ENCODE measurements around the gene SUGT1.

Gene SUGT1

DNA sequence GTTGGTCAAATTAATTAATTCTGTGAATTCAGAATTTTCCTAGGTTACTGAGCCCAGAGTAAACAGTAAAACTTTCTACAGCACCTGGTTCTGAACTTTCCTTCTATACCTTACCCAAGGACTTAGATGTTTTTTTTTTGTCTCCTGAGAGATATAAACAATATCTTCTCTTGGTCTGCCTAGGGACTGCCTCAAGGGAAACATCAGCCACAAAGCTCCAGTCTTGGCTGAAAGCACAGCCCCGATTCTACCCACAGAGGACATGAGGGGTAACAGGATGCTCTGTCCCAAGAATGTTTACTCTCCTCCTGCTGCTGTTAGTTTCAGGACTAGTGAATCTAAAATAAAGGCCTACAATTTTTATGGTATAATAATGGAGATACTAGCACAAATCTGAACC, 72.7 kb downstream of the SUGT1 start:
- no peak overlapping the region for H3K27ac ChIP-seq

GRCh38 chr13:52726258-52726657, 73.6 kb downstream of the SUGT1 start:
- H3K27ac ChIP-seq = no peak overlapping the region
- no peak for TF ChIP-seq CTCF (conservative IDR thresholded peaks at IDR 0.05)
- TF ChIP-seq ZFX (IDR thresholded peaks at IDR 0.05) = no peak

More for the DNA sequence above, 72.7 kb downstream of the SUGT1 start:
- TF ChIP-seq CTCF (conservative IDR thresholded peaks at IDR 0.05) (no peak), ZFX (IDR thresholded peaks at IDR 0.05) (no peak)

DNA sequence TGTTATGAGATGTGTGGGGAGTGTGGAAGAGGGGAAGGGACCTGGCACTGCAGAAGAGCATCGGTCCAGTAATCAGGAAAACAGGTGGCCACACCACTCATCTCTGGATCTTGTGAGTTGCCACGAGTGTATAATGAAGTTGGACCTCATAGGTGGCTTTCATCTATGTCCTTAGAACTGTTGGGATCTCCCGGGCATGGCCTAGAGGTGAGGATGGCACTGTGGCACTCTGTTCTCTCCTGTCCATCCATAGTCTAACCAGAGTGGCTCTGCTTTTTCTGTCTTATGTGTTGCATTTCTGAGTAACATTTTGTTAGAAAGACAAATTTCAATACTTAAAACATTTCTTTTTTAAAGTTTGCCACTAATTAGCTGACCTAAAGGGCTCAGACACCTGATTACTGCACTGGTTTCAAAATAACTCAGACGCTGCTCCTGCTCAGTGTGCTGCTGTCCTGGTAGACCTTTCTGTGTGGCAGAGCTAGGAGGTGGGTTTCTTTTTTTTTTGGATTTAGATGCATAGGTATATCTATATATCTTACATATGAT, 81.5 kb downstream of the SUGT1 start:
- TF ChIP-seq ZFX (IDR thresholded peaks at IDR 0.05) (no peak), CTCF (conservative IDR thresholded peaks at IDR 0.05) (no peak)
- no peak overlapping the region for H3K27ac ChIP-seq

- no peak overlapping the region for H3K27ac ChIP-seq
- TF ChIP-seq CTCF (conservative IDR thresholded peaks at IDR 0.05) = no peak
- no peak for TF ChIP-seq ZFX (IDR thresholded peaks at IDR 0.05)
These were observed 84.3 kb downstream of the SUGT1 start for GRCh38 chr13:52736891-52737290.

DNA sequence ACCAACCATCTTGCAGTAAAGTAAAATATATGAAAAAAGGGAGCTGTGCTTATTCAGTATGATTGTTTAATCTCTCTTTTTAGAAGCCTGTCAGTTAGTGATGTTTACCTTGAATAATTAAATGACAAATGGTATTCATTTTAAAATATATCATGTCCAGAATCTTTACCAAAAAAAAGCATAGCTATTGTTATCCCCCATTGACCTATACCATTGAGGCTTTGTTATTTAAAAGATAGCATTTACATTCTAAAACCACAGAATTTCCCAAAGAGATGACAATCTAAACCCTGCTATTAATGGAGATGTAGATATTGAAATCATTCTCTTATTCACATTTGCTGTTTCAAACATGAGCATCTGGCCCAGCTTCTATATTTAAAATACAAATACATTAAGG, 84.8 kb downstream of the SUGT1 start:
- H3K27ac ChIP-seq = no peak overlapping the region
- TF ChIP-seq ZFX (IDR thresholded peaks at IDR 0.05) = no peak
- TF ChIP-seq CTCF (conservative IDR thresholded peaks at IDR 0.05) = no peak

- H3K27ac ChIP-seq = no peak overlapping the region
- no peak for TF ChIP-seq CTCF (conservative IDR thresholded peaks at IDR 0.05)
These were observed 85.3 kb downstream of the SUGT1 start for GRCh38 chr13:52737965-52738364.

DNA sequence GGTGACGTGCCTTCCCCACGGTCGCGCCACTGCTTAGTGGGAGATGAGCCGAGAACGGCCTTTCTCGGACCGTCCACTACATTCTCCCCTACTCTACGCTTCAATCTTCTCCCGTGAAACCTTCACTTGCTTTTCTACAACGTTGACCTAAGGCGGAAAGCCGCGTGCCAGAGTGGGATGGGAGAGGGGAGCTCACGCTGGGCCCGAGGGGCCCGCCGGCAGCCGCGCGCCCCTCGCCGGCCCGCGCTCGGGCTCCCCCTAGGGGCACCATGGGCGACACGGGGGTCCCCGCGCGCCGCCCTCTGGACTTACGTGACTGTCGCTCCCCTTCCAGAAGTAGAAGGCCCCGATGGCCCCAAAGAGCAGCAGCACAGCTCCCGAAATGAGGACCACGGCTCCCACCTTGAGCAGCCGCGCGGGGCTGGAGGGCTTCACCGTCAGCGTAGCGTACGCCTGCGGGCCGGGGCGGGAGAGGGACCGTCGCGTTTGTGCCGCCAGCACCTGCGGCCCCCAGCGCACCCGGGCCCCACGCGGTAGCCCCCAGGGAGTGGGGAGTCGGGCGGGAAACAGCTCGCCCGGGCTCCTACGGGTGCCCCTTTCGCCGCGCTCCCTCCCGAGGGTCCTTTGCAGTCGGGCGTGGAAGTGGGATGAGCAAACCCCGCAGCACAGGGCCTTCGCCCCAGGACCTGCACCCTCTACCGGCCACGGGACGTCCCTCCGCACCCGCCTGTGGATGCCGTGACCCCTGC, 86.3 kb downstream of the SUGT1 start:
- H3K27ac ChIP-seq = no peak overlapping the region
- no peak for TF ChIP-seq CTCF (conservative IDR thresholded peaks at IDR 0.05)
- no peak for TF ChIP-seq ZFX (IDR thresholded peaks at IDR 0.05)

All from C4-2B (cell line).